Stimulated activated CD8-positive, alpha-beta memory T cell treated with anti-CD3 and anti-CD28 coated beads, Interleukin-15, amount 100 ng/mL, for 48 hours (primary cell): ENCODE data around the gene LRBA.
"Not testable (repeated sequence)": the region's sequence is repeated elsewhere in the genome, so short reads cannot be mapped to it uniquely, and the experiment has no call there.

Experiments
- DNase-seq, 2 donors: peaks; one replicate each; pipeline ENCODE4 v3.0.0-alpha.2; 2020; ENCODE audit warnings: low read depth in 2 of 2

LRBA gene

DNA sequence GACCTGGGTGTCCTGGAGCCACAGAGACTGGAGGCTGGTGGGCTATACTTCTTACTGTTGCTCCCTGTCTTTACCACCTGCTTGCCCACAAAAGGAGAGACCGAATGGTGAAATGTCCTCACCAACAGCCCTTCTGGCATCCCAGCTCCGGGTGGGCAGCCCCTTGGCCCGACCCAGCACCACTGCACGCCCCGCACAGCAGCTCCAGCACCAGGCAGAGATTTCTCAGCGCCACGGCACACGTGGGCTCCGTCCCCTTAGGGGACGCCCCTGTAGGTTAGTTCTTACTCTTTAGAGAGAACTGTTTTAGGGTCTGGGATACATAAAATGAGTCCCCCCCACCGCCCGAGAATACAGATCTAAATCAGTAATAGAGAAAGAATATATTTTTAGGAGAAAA lies 591.6 kb downstream of the LRBA start:
- DNase-seq, result no peak

DNA sequence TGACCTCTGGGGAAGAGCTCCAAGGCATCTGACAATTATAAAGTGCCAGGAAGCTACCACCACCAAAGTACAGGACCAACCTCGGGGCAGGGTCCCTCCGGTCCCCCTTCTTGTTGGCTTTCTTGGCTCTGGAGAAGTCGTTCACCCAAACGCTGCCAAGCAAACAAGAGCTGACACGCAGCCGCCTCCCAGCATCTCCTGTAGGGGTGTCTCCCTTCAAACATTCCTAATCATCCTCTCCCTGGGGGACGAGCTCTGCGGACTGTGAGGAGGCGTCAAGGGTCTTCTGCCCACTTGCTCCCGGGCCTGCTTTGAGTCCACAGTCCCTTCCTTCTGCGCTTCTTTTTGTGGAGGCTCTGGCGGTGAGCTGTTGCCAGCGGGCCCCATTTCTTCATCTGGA lies 592.0 kb downstream of the LRBA start:
- no peak for DNase-seq

DNA sequence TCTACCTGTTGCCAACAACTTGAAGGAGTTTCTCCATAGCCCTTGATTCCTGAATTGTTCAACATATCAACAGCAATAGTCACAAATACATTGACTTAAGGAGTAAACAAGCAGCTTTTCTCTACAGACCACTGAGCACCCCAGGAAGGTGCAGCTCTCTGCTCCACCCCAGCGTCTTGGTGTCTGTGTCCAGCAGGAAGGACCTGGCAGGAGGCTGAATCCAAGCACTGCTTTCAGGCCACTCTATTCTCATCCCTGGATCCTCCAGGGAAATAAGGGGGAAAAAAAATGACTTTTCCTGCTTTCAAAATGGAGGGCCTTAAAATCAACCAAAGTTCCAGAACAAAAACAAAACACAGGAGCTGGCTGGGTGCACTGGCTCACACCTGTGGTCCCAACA lies 593.5 kb downstream of the LRBA start:
- DNase-seq, result no peak

DNA sequence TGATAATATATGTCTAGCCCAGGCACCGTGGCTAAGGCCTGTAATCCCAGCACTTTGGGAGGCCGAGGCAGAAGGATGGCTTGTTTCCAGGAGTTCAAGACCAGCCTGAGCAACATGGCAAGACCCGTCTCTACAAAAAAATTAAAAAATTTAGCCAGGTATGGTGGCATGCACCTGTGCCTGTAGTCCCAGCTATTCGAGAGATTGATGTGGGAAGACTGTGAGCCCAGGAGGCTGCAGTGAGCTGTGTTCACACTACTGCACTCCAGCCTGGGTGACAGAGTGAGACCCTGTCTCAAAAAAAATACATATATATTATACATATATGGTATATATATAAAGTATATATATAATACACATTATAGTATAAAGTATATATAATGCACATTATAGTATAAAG lies 595.1 kb downstream of the LRBA start:
- no peak for DNase-seq

DNA sequence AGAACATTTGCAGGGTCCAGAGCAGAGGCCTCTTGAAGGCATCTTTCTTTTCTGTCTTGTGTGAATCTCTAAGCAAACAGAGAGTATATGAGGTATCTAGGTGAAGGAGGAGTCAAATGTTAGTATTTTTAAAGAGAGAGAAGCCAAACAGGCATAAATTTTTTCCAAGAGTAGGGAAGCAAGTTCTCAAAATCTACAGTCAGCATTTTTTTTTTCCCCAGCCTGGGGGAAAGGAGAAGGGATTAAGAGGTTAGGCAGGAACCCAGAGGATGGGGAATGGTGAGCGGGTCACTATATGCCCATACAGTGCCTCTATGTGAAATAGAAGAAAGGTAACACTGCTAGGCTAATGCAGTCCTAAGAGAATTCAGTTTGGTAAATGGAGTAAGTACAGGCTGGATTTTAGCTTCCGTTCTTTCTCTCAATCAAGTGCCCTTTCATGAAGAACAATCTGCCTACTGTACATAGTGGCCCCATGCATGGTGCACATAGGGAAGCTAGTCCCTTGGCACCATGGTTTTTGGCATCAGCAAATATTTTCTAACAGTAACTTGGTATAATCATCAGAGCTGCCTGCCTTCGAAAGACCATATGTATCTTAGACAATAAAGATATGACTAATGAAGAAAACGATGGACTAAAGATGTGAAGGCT lies 596.2 kb downstream of the LRBA start:
- no peak for DNase-seq

DNA sequence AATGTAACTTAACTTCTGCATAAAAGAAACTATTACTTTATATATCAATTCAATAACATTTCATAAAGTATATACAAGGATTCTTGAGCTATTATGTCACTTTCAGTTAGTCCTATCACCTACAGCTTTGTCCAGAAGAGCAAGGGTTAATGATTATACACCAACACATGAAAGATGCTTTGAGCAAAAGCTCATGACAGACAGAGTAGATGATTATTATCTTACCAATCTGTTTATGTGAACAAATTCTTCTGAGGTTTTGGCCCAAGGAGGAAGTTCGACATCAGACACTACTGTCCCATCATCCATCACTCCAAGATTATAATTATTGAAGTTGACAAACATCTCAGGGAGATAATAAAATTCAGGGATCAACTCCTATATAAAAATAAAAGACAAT lies 599.9 kb downstream of the LRBA start:
- no peak for DNase-seq

DNA sequence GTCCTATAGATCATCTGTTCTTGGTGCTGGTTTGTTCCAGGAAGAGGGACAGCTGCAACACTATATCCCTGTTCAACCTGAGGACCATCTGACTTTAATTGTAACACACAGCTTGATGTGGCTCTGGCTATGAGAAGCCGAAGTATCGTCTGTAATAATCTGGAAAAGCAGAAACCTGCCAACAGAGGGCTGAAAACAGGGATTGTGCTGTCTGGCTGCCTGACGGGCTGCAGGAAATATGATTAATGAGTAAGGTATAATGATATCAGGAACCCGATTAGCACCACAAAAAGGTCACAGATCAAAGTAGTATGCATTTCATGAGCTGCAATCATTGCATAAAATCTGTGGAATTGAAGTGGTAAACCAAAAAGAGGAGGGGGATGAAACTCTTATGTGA lies 603.6 kb downstream of the LRBA start:
- no peak for DNase-seq

DNA sequence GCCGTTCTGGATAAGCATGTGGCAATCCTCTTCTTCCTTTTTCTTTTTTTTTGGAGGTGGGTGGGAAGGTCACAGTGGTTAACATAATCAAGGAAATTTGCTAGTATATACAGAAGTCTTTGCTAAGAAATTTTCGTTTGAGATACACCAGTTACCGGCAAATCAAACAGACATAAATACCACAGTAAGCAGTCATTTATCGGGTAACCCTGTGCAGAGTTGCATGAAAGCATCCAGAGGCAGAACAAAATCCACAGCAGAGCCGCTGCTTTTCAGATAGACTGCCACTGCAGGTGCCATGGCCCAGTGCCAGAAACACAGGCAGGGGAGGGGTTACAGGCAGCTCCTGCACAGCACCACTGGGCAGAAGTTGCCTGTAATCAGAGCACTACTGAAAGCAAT lies 612.2 kb downstream of the LRBA start:
- peak in 1 of 2 donors; percentile 8 for DNase-seq

DNA sequence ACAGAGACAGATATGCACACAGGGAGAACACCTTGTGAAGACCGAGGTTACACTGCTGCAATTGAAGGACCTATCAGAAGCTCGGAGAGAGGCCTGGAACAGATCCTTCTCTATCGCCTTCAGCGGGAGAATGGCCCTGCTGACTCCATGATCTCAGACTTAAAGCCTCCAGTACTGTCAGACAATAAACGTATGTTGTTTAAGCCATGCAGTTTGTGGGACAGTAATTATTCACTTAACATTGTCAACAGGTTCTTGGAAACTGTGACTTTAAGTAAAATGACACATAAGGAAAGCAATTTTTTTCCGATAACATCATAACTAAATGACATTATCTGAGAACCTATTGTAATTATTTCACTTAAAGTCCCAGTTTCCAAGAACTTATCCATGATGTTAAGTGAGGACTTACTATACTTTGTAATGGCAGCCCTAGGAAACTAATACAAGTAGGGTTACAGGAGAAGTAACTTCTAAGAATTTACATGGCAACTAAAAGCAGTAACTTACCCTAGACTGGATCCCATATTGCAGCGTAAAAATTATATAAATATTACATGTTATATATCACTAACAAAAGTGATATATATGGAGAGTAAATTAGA lies 613.9 kb downstream of the LRBA start:
- DNase-seq, result no peak

DNA sequence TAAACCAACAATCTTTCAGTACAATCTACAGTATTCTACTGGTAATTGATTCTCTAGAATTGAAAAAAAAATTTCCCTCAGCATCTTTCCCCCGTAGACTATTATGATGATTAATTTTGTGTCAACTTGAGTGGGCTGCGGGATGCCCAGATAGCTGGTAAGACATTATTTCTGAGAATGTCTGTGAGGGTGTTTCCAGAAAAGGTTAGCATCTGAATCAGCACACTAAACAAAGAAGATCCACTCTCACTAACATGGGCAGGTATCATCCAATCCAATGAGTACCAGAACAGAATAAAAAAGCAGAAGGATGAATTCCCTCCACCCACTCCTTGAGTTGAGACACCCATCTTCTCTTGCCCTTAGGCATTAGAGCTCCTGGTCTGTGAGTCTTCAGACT lies 619.2 kb downstream of the LRBA start:
- DNase-seq, result peak; percentile 11 to 20

DNA sequence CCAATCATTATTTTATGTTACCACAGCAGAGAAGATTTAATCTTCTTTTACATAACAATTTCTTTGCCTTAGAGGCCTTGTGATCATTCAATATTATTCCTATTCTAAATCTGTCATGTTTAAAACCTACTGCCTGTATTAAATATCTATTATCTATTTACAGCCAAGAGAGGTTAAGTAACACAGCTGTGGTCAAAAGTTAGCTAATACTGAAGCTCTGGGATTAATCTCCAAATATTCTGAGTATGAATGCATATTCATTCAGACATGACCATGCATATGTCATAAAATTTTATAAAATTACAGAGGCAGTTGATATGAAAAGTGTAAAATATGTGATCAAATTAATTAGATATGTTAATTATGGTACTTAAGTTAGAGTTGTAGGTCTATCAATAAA lies 621.0 kb downstream of the LRBA start:
- no peak for DNase-seq

DNA sequence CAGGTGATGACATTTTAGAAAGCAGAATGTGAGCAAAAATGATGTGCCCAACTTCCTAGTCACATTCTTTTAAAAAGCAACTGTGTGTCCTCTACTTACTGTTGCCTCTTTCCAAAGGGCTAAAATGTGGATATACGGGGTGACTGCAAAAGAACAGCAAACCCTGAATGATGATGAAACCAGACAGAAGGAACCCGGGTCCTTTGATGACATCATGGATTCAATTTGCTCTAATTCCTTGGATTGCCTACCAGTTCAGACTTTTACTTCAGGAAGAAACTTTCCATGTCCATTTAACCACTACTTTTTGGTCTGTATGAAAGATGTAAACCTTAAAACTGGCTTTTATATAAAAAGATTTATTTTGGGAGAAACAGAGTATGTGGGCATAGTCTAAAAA lies 624.0 kb downstream of the LRBA start:
- no peak for DNase-seq

DNA sequence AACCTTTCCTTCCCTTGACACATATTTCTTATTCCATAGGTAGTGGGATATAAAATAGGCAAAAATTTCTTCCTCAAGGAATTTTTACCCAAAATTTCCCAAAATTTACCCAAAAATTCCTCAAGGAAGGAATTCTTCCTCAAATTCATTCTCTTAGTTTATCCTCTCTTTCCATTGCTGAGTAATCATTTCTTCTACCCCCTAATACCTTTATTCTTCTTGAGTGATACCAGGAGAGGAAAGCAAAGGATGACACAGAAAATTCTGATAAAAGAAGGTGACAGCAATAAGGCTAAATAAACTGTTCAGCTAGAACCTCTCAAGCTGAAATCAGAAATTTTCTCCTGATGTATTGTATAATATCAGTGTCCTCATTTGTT lies 624.6 kb downstream of the LRBA start:
- DNase-seq, result no peak

DNA sequence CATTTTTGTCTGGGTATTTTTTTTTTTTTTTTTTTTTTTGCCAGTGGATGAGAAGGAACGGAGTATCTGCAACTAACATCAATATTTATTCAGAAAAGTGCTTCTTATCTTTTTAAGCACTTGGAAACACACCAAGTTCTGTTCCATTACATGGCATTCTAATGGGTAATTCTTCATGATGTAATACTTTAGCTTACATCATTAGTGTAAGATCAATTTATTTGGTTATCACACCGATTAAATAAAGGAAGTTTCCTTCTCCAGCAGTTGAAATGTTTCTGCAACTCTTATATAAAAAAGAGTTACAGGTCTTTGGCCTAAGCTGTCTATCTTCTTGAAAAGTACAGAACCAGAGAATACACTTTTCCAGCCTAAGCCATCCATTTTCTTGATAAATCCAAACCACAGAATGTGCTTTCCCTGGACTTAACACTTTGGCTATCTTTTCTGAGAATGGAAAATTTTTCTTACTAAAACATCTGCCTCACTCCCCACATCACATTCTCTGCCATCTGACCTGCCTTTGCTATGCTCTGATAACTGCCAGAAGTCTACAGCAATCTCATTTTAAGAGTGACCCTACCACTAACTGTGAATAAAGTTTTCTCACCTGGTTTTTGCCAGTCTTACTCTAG lies 625.1 kb downstream of the LRBA start:
- DNase-seq, result no peak

DNA sequence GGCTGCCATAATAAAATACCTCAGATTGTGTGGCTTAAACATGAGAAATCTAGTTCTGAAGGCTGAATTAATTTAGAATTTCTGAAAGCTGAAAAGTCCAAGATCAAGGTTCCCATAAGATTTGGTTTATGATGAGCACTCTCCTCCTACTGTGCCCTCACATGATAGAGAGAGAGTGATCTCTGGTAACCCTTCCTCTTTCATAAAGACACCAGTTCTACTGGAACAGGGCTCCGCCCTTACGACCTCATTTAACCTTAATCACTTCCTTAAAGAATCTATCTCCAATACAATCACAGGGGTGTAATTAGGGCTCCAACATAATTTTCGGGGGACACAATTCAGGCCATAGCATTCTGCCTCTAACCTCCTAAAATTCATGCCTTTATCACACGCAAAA lies 627.1 kb downstream of the LRBA start:
- DNase-seq, result no peak

DNA sequence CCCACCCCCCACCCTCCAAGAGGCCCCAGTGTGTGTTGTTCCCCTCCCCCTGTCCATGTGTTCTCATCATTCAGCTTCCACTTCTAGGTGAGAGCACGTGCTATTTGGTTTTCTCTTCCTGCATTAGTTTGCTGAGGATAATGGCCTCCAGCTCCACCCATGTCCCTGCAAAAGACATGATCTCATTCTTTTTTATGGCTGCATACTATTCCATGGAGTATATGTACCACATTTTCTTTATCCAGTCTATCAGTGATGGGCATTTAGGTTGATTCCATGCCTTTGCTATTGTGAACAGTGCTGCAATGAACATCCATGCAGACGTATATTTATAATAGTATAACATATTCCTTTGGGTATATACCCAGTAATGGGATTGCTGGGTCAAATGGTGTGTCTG lies 628.7 kb downstream of the LRBA start:
- not testable (repeated sequence) for DNase-seq

DNA sequence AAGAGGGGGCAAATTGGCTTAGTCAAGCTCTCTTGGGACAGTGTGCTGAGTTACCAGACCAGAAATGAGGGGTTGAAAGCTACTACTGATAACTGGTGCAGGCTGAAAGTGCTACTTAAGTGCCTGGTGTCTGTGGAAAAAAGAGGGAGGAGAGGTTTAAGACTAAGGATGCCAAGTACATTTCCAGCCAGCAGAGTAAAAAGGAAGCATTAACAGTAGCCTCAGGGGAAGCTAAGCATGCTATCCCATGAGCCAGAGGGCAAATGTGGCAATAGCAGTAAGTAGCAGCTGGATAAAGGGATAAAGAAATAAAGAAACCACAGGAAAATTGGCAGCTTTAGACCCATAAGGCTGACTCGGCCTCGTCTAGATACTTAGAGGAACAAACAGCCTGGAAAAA lies 629.5 kb downstream of the LRBA start:
- DNase-seq, result no peak

DNA sequence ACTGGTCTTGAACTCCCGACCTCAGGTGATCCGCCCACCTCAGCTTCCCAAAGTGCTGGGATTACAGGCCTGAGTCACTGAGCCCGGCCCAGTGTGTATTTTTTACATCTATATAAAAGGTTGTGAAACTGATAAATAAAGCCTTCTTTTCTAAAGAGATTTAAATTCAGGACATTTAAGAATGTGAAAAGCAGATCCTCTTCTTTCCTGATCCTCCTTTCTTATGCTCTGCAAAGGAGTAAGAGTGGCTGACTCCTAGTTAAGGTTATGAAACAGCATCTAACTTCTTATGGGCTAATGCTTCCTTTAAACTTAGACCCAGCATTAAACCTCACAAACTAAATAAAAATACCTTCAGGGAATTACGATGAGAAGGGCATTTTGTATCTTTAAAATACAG lies 630.8 kb downstream of the LRBA start:
- DNase-seq, result no peak

DNA sequence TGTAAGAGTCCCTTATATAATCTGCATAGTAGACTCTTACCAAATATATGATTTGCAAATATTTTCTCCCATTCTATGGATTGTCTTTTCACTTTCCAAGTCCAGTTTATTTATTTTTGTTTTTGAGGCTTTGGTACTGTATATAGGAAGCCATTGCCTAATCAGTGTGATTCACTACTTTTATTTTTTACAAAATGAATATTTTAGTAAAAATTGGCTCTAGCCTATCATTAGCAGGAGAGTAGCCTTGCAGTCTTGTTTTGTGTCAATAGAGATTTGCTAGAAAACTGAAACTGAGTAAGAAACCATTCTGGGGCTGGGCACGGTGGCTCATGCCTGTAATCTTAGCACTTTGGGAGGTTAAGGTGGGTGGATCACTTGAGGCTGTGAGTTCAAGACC lies 633.1 kb downstream of the LRBA start:
- no peak for DNase-seq

DNA sequence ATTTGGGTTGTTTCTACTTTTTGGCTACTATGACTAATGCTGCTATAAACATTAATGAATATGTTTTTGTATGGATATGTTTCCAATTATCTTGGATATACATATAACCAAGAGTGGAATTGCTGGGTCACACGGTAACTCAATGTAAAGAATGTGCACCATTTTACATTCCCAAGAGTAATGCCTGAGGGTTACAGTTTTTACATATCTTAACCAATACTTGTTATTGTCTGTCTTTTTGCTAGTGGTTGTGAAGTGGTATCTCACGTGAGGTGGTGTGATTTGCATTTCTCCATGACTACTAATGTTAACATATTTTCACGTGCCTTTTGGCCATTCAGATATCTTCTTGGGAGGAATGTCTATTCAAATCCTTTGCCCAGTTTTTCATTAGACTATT lies 633.5 kb downstream of the LRBA start:
- no peak for DNase-seq

DNA sequence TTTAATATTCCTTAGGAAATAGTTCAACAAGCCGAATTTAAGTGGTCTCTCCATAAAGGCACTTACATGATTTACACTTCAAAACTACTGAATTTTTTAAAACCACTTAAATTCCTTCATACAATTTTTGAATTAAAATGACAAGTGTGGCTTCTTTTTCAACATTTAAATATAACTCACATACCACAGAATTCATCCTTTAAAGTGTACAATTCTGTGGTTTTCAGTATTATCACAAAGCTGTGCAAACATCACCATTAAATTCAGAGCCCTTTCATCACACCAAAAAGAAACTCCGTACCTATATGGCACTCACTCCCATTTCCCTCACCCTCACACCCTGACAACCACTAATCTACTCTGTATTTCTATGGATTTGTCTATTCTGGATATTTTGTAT lies 634.0 kb downstream of the LRBA start:
- no peak for DNase-seq

DNA sequence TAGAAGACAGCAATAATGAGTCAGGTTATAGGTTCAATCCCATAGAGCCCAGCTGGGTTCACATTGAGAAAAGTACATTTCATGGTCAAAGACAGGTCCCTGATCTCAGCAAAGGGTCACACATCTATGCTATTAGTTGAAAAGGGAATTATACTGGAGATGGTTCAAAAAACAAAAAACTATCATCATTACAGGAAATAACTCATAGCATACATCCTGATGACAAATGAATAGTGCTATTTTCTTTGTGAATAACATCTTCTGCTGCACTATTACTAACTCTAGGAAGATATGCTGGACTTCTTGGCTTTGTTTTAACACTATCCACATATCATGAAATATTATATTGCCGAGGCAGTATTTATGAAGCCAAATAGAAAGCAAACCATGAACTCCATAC lies 635.6 kb downstream of the LRBA start:
- no peak for DNase-seq

DNA sequence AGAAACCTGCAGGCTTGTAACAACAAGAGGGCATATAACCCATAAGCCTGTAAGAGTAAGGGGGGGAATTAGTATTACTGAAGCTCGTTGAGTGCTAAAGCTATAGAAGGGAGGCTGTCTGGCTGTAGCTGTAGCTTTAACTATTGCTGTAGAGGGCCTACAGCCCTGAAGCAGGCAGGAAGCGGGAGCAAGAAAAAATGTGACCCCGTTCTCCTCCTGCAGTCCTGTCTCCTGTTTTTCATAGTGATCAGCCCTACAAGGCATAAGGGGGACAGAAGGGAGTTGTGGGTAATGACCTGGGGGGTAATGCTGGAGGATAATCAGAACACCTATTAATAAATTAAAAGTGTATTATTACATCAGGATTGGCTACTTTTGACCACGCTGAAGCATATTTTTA lies 640.1 kb downstream of the LRBA start:
- DNase-seq, result no peak

DNA sequence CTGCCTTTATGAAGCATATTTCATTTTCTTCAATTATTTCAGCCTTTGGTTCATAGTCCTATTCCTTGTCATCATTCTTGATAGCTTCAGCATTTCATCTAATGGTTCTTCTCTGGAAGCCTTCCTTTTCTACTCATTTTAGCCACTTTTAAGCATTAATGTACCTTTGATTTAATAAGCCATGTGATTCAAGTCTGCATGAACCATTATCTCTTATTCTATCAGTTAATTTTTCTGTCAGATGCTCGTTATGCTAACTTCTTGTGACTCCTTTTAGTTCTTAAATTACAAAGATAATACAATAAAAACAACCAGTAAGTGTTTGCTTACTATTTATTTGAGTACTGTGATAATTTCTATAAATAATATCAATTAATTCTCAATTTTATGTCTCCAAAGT lies 643.2 kb downstream of the LRBA start:
- no peak for DNase-seq
